GM21381 (cell line): Measurements from ENCODE around the gene KCNMB2.
"Not testable (repeated sequence)": the region's sequence is repeated elsewhere in the genome, so short reads cannot be mapped to it uniquely, and the experiment has no call there.

ENCODE experiments used
- ATAC-seq: cut with Tn5 transposase; IDR thresholded peaks from one replicate; pipeline ENCODE4 v1.9.1; 2021; ENCODE audit warnings: mild to moderate bottlenecking, moderate library complexity; ENCODE audit not compliant: unreplicated experiment

KCNMB2 gene

GRCh38 chr3:178518660-178519396 is 17.4 kb upstream of the KCNMB2 start:
- peak; percentile 78 for ATAC-seq

GRCh38 chr3:178519701-178520100 is 16.5 kb upstream of the KCNMB2 start:
- ATAC-seq: no peak

GRCh38 chr3:178520451-178520850 is 15.8 kb upstream of the KCNMB2 start:
- no peak for ATAC-seq

GRCh38 chr3:178522200-178523052 is 13.8 kb upstream of the KCNMB2 start:
- ATAC-seq: no peak

GRCh38 chr3:178525251-178525650 is 11.0 kb upstream of the KCNMB2 start:
- no peak for ATAC-seq

- no peak for ATAC-seq
Measured at GRCh38 chr3:178526291-178526690, 9.9 kb upstream of the KCNMB2 start.

- ATAC-seq: no peak
Measured at GRCh38 chr3:178527981-178528380, 8.3 kb upstream of the KCNMB2 start.

- no peak for ATAC-seq
Measured at GRCh38 chr3:178529606-178530225, 6.5 kb upstream of the KCNMB2 start.

- no peak for ATAC-seq
Measured at GRCh38 chr3:178532476-178532875, 3.8 kb upstream of the KCNMB2 start.

GRCh38 chr3:178537122-178537705 is 978 bp downstream of the KCNMB2 start:
- ATAC-seq: no peak

GRCh38 chr3:178538056-178538455 is 1.8 kb downstream of the KCNMB2 start:
- ATAC-seq: no peak

- no peak for ATAC-seq
Measured at GRCh38 chr3:178540184-178540583, 3.9 kb downstream of the KCNMB2 start.

- no peak for ATAC-seq
Measured at GRCh38 chr3:178545337-178545736, 9.1 kb downstream of the KCNMB2 start.

- peak; percentile 46 for ATAC-seq
Measured at GRCh38 chr3:178546079-178546478, 9.8 kb downstream of the KCNMB2 start.

- ATAC-seq: not testable (repeated sequence)
Measured at GRCh38 chr3:178549426-178549825, 13.2 kb downstream of the KCNMB2 start.

GRCh38 chr3:178551916-178552321 is 15.7 kb downstream of the KCNMB2 start:
- no peak for ATAC-seq

- no peak for ATAC-seq
Measured at GRCh38 chr3:178558637-178559036, 22.4 kb downstream of the KCNMB2 start.

- no peak for ATAC-seq
Measured at GRCh38 chr3:178560759-178561158, 24.5 kb downstream of the KCNMB2 start.

GRCh38 chr3:178561239-178561638 is 25.0 kb downstream of the KCNMB2 start:
- no peak for ATAC-seq

- no peak for ATAC-seq
Measured at GRCh38 chr3:178562143-178562946, 26.1 kb downstream of the KCNMB2 start.

GRCh38 chr3:178562947-178563232 is 26.7 kb downstream of the KCNMB2 start:
- ATAC-seq: no peak
